Esophagus muscularis mucosa (tissue), 4 donors: ENCODE measurements around the gene ZNF514. TPM values are rescaled to one million over a fixed set of nuclear protein-coding genes. Genes with fewer than 3 reads are reported as not detected.

ENCODE experiments used
- DNase-seq: peaks from one replicate; pipeline ENCODE4 v3.0.0-alpha.2; 2017; ENCODE audit errors: extremely low spot score
- H3K27ac ChIP-seq, 4 donors: fragments of 200-600 bp; sonication (generic); replicated peaks in 1 of 4; 1 replicate in 3 of 4; 2 replicates in 1 of 4; pipeline ENCODE4 v1.5.1; 2016 to 2019; ENCODE audit warnings: mild to moderate bottlenecking in 1 of 4
- H3K27me3 ChIP-seq, 4 donors: fragments of 200-600 bp; sonication (generic); one replicate each; pipeline versions ENCODE4 v1.5.1 to v1.6.0; 2016 to 2019
- H3K36me3 ChIP-seq, 4 donors: fragments of 200-600 bp; sonication (generic); one replicate each; pipeline ENCODE4 v1.5.1; 2016 to 2019
- H3K4me1 ChIP-seq, 4 donors: fragments of 200-600 bp; sonication (generic); one replicate each; pipeline ENCODE4 v1.5.1; 2016 to 2019
- H3K4me3 ChIP-seq, 4 donors: fragments of 200-600 bp; sonication (generic); 1 replicate in 2 of 4; 2 replicates in 2 of 4; pipeline ENCODE4 v1.5.1; 2016 to 2019; ENCODE audit warnings: mild to moderate bottlenecking in 4 of 4, moderate library complexity in 1 of 4
- H3K9me3 ChIP-seq, 4 donors: fragments of 200-600 bp; sonication (generic); 1 replicate in 3 of 4; 2 replicates in 1 of 4; pipeline ENCODE4 v1.5.1; 2016 to 2019
- EP300 ChIP-seq: sonication (generic); formaldehyde crosslinking; IDR thresholded peaks from one replicate; pipeline ENCODE4 v1.6.1; 2017; ENCODE audit warnings: antibody characterized with exemption
- POLR2A ChIP-seq: fragments of 450-650 bp; IDR thresholded peaks from one replicate; pipeline ENCODE4 v1.6.1; 2017; ENCODE audit warnings: antibody characterized with exemption, moderate library complexity, mild to moderate bottlenecking, low read depth
- POLR2AphosphoS5 ChIP-seq, 2 donors: sonication (generic); formaldehyde crosslinking; IDR thresholded peaks; one replicate each; pipeline ENCODE4 v1.6.1; 2017; ENCODE audit warnings: antibody characterized with exemption in 2 of 2
- WGBS: methylation state at CpG from one replicate; pipeline ENCODE4 v1.1.5; 2018; 5-methylcytosine and 5-hydroxymethylcytosine counted together
- intact Hi-C: fragments of 100-400 bp; cut with DNase I; formaldehyde crosslinking; loops from one replicate; pipeline ENCODE4 v1.15.1; 2023
- total RNA-seq, 4 donors: library from RNA; depleted of rRNA; stranded (reverse); fragments of >200 nt; gene quantifications; one replicate each; pipeline versions ENCODE4 v1.1.0 to v1.2.1, GENCODE V29; 2016
- TF ChIP-seq, protein P1 (sequence below), 3 experiments: fragments of 200-600 bp in 2 of 3; fragments of 450-650 bp in 1 of 3; sonication (generic) in 2 of 3; IDR thresholded peaks; one replicate each; pipeline ENCODE4 v1.5.1; 2017 to 2019; ENCODE audit warnings: antibody characterized with exemption in 3 of 3, mild to moderate bottlenecking in 2 of 3, moderate library complexity in 1 of 3

ZNF514 gene
- total RNA-seq, 4 donors from 2014 or later = 12.1 to 14.5 (median 13.2) TPM

GRCh38 chr2:95158441-95158840, 1.2 kb downstream of the ZNF514 start:
- DNase-seq = no peak
- 59% methylated on average over 8 of the region's 10 CpGs for WGBS

DNA sequence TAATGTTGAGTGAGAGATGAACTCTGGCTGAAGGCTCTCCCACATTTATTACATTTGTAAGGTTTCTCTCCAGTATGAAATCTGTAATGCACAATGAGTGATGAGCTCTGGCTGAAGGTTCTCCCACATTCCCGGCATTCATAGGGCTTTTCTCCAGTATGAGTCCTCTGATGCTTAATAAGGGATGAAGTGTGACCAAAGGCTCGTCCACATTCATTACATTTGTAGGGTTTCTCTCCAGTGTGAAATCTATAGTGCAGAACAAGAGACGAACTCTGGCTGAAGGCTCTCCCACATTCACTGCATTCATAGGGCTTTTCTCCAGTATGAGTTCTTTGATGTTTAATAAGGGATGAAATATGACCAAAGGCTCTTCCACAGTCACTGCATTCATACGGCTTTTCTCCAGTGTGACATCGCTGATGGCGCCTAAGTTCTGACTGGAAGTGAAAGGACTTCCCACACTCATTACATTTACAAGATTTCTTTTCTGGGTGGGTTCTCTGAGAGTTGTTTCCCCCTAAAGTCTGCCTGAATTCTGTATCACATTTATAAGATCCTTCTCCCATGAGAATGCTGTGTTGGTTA, 10.2 kb downstream of the ZNF514 start:
- Histone ChIP-seq H3K4me3 (no peak overlapping the region), H3K4me1 (no peaks in the 10 kb centered on the region), H3K9me3 (peaks cover 14 to 83% (median 76%) of the 10 kb centered on the region in 4 donors), H3K36me3 (peaks cover 42 to 91% (median 63%) of the 10 kb centered on the region in 4 donors), H3K27me3 (no peaks in the 10 kb centered on the region), H3K27ac (no peak overlapping the region)
- intact Hi-C loops = no loop called here
- no peak for DNase-seq
- TF ChIP-seq EP300 (no peak), POLR2AphosphoS5 (IDR thresholded peaks at IDR 0.05) (no peak), POLR2A (no peak)
- TF ChIP-seq, protein P1, sequence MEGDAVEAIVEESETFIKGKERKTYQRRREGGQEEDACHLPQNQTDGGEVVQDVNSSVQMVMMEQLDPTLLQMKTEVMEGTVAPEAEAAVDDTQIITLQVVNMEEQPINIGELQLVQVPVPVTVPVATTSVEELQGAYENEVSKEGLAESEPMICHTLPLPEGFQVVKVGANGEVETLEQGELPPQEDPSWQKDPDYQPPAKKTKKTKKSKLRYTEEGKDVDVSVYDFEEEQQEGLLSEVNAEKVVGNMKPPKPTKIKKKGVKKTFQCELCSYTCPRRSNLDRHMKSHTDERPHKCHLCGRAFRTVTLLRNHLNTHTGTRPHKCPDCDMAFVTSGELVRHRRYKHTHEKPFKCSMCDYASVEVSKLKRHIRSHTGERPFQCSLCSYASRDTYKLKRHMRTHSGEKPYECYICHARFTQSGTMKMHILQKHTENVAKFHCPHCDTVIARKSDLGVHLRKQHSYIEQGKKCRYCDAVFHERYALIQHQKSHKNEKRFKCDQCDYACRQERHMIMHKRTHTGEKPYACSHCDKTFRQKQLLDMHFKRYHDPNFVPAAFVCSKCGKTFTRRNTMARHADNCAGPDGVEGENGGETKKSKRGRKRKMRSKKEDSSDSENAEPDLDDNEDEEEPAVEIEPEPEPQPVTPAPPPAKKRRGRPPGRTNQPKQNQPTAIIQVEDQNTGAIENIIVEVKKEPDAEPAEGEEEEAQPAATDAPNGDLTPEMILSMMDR (IDR thresholded peaks at IDR 0.05) = no peak
- 88% methylated on average over 6 of the region's 6 CpGs for WGBS

More at GRCh38 chr2:95158441-95158840, 1.2 kb downstream of the ZNF514 start:
- H3K36me3 ChIP-seq = peaks cover 5 to 33% (median 23%) of the 10 kb centered on the region in 4 donors
- H3K9me3 ChIP-seq = peaks cover 0 to under 1% (median 0%) of the 10 kb centered on the region in 4 donors
- TF ChIP-seq EP300 (no peak), POLR2A (no peak), POLR2AphosphoS5 (IDR thresholded peaks at IDR 0.05) (no peak)
- TF ChIP-seq, protein P1 (IDR thresholded peaks at IDR 0.05) = no peak
- peak overlapping the region; percentile 65 to 93 (median 82) for H3K4me3 ChIP-seq
- H3K27me3 ChIP-seq = no peaks in the 10 kb centered on the region
- peak overlapping the region; percentile 81 to 92 (median 88) for H3K27ac ChIP-seq
- intact Hi-C loops = loop anchor here (2.0 kb wide), 1 partner anchor 36 kb away; no protein-coding TSS in a partner anchor
- peaks cover 12 to 25% (median 17%) of the 10 kb centered on the region in 4 donors for H3K4me1 ChIP-seq

DNA sequence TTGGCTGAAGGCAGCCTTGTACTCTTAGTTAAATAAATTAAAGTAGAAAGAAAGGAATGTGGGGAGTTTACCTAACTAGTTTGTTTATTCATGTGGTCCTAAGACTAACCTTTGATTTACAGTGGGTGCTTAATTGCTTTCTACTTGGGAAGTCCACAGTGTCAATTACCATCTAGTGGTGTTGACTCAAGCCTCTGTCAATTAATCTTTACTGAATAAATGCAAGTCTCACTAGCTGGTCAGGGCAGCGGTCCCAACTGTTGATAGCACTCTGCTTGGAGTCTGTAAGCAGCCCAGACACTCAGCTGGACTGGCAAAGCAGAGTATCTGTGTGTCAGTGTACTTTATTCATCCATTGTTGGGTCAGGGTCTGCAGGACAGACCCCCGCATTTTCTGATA, 15.8 kb downstream of the ZNF514 start:
- no peak for DNase-seq
- H3K4me1 ChIP-seq = no peaks in the 10 kb centered on the region
- TF ChIP-seq EP300 (no peak), POLR2A (no peak), POLR2AphosphoS5 (IDR thresholded peaks at IDR 0.05) (no peak)
- TF ChIP-seq, protein P1 (IDR thresholded peaks at IDR 0.05) = no peak
- no peak overlapping the region for H3K27ac ChIP-seq
- peaks cover 0 to 52% (median 25%) of the 10 kb centered on the region in 4 donors for H3K36me3 ChIP-seq
- no peaks in the 10 kb centered on the region for H3K27me3 ChIP-seq
- peaks cover 11 to 64% (median 54%) of the 10 kb centered on the region in 4 donors for H3K9me3 ChIP-seq
- no peak overlapping the region for H3K4me3 ChIP-seq
- 100% methylated on average over 2 of the region's 2 CpGs for WGBS
- intact Hi-C loops = no loop called here

GRCh38 chr2:95138702-95139101, 20.9 kb downstream of the ZNF514 start:
- intact Hi-C loops = no loop called here
- no peaks in the 10 kb centered on the region for H3K4me1 ChIP-seq
- H3K4me3 ChIP-seq = no peak overlapping the region
- WGBS = 88% methylated on average over 1 of the region's 1 CpG
- peaks cover 0 to 16% (median 7%) of the 10 kb centered on the region in 4 donors for H3K9me3 ChIP-seq
- no peaks in the 10 kb centered on the region for H3K27me3 ChIP-seq
- H3K27ac ChIP-seq = no peak overlapping the region
- peaks cover 0 to 10% (median 4%) of the 10 kb centered on the region in 4 donors for H3K36me3 ChIP-seq
- TF ChIP-seq, protein P1 (IDR thresholded peaks at IDR 0.05) = no peak
- TF ChIP-seq POLR2A (no peak), POLR2AphosphoS5 (IDR thresholded peaks at IDR 0.05) (no peak), EP300 (no peak)
- no peak for DNase-seq
